NCI-H128 (cell line): ENCODE data around the gene PNMA3.
"Not testable (repeated sequence)": the region's sequence is repeated elsewhere in the genome, so short reads cannot be mapped to it uniquely, and the experiment has no call there.

Experiments used
- DNase-seq: peaks from one replicate; lab custom pipeline; 2025; ENCODE audit not compliant: unreplicated experiment; lab: John Stamatoyannopoulos, UW

PNMA3 gene

GRCh38 chrX:153055871-153056749 lies at the start of gene PNMA3:
TSS of gene PNMA3 (plus strand) at chrX:153056470. CDS start at chrX:153057056, 586 bp downstream.
- DNase-seq, result no peak

GRCh38 chrX:153017174-153017573 lies 39.1 kb upstream of the PNMA3 start:
- not testable (repeated sequence) for DNase-seq

- no peak for DNase-seq
Observed at GRCh38 chrX:153019166-153019565, 37.1 kb upstream of the PNMA3 start.

GRCh38 chrX:153026501-153026900 lies 29.8 kb upstream of the PNMA3 start:
- not testable (repeated sequence) for DNase-seq

- not testable (repeated sequence) for DNase-seq
Observed at GRCh38 chrX:153028487-153028886, 27.8 kb upstream of the PNMA3 start.

- DNase-seq, result no peak
Observed at GRCh38 chrX:153029162-153029561, 27.1 kb upstream of the PNMA3 start.

GRCh38 chrX:153029875-153030274 lies 26.4 kb upstream of the PNMA3 start:
- DNase-seq, result no peak

GRCh38 chrX:153030801-153031200 lies 25.5 kb upstream of the PNMA3 start:
- no peak for DNase-seq

GRCh38 chrX:153032397-153033118 lies 23.7 kb upstream of the PNMA3 start:
- DNase-seq, result peak; percentile 3

- DNase-seq, result no peak
Observed at GRCh38 chrX:153049093-153049492, 7.2 kb upstream of the PNMA3 start.

GRCh38 chrX:153052534-153052933 lies 3.7 kb upstream of the PNMA3 start:
- DNase-seq, result no peak

- DNase-seq, result peak; percentile 18
Observed at GRCh38 chrX:153057281-153057680, 1.0 kb downstream of the PNMA3 start.

- no peak for DNase-seq
Observed at GRCh38 chrX:153059191-153060094, 3.2 kb downstream of the PNMA3 start.

GRCh38 chrX:153060095-153060445 lies 3.8 kb downstream of the PNMA3 start:
- no peak for DNase-seq

GRCh38 chrX:153061732-153062131 lies 5.5 kb downstream of the PNMA3 start:
- no peak for DNase-seq

- DNase-seq, result no peak
Observed at GRCh38 chrX:153063315-153063714, 7.0 kb downstream of the PNMA3 start.

GRCh38 chrX:153064061-153064460 lies 7.8 kb downstream of the PNMA3 start:
- DNase-seq, result no peak

GRCh38 chrX:153065389-153065788 lies 9.1 kb downstream of the PNMA3 start:
- no peak for DNase-seq

GRCh38 chrX:153066402-153066801 lies 10.1 kb downstream of the PNMA3 start:
- DNase-seq, result not testable (repeated sequence)

GRCh38 chrX:153071909-153072583 lies 15.8 kb downstream of the PNMA3 start, which contains the start of gene PNMA6A:
TSS of gene PNMA6A (plus strand) at chrX:153072454. CDS start at chrX:153073063, 609 bp downstream.
- DNase-seq, result not testable (repeated sequence)
